ENCODE results near the gene A4GNT.

GRCh38 chr3:138174421-138175131 is 42.4 kb upstream of the A4GNT start, which contains the start of gene DBR1:
- TF ChIP-seq POLR2A (IDR thresholded peaks at IDR 0.05), result peak; percentile 79 to 81
- peak in 2 of 6 experiments; percentile 12 to 16 for TF ChIP-seq CTCF (IDR thresholded peaks at IDR 0.05)

All from Peyer's patch (tissue), 4 donors.